Measurements from ENCODE around the gene C4orf50.

The C4orf50 gene

DNA sequence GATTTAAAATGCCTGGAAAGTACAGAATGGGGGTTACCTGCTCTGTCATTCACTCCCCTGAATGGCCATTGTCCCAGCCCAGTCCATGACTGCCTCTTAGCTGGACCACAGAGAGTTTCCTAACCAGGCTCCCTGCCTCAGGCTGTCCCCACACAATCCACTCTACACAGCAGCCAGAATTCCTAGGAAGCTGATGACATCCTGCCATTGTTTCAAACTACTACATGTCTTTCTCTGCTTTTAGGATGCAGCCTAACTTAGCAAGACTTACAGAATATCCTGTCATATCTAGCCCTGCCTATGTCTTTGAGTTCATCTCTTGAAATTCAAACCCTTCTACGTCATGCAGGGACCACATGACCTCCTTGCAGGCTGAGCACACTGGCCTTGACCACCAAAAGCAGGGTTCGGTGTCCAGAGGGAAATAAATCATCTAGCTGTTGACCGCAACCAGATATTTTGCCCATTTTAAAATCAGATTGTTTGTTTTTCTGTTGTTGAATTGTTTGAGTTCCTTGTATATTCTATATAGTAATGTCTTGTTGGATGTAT is 109.3 kb downstream of the C4orf50 start:
- DNase-seq = no peak
- no peak overlapping the region for H2AFZ ChIP-seq (ENCODE audit: low read depth, low read length)
- peaks cover 3% of the 10 kb centered on the region for H3K27me3 ChIP-seq (ENCODE audit: insufficient read depth, low read length, poor library complexity)
- H3K4me3 ChIP-seq (ENCODE audit: low read depth in 1 of 2, low read length in 2 of 2) = no peak overlapping the region
- no peaks in the 10 kb centered on the region for H3K36me3 ChIP-seq (ENCODE audit: insufficient read depth, low read length)
- H3K4me1 ChIP-seq (ENCODE audit: insufficient read depth, low read length) = no peaks in the 10 kb centered on the region
- no peak for ATAC-seq (ENCODE audit: insufficient read depth, low read depth)
- H4K20me1 ChIP-seq (ENCODE audit: insufficient read depth, low read length) = no peaks in the 10 kb centered on the region
- no peak overlapping the region for H3K9ac ChIP-seq (ENCODE audit: low read depth, low read length)
- H3K9me3 ChIP-seq (ENCODE audit: insufficient read depth, low read length, severe bottlenecking) = no peaks in the 10 kb centered on the region
- TF ChIP-seq EZH2 (IDR thresholded peaks at IDR 0.05; ENCODE audit: borderline replicate concordance, low read depth, low read length, severe bottlenecking) = no peak
- TF ChIP-seq, protein P1, sequence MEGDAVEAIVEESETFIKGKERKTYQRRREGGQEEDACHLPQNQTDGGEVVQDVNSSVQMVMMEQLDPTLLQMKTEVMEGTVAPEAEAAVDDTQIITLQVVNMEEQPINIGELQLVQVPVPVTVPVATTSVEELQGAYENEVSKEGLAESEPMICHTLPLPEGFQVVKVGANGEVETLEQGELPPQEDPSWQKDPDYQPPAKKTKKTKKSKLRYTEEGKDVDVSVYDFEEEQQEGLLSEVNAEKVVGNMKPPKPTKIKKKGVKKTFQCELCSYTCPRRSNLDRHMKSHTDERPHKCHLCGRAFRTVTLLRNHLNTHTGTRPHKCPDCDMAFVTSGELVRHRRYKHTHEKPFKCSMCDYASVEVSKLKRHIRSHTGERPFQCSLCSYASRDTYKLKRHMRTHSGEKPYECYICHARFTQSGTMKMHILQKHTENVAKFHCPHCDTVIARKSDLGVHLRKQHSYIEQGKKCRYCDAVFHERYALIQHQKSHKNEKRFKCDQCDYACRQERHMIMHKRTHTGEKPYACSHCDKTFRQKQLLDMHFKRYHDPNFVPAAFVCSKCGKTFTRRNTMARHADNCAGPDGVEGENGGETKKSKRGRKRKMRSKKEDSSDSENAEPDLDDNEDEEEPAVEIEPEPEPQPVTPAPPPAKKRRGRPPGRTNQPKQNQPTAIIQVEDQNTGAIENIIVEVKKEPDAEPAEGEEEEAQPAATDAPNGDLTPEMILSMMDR (IDR thresholded peaks at IDR 0.05; ENCODE audit: borderline replicate concordance, extremely low read depth, low read length, poor library complexity, severe bottlenecking) = no peak
- H3K79me2 ChIP-seq (ENCODE audit: insufficient read depth, low read length) = no peaks in the 10 kb centered on the region
- H3K4me2 ChIP-seq (ENCODE audit: insufficient read depth, low read length) = no peak overlapping the region
- no peak overlapping the region for H3K27ac ChIP-seq (ENCODE audit: low read length)

DNA sequence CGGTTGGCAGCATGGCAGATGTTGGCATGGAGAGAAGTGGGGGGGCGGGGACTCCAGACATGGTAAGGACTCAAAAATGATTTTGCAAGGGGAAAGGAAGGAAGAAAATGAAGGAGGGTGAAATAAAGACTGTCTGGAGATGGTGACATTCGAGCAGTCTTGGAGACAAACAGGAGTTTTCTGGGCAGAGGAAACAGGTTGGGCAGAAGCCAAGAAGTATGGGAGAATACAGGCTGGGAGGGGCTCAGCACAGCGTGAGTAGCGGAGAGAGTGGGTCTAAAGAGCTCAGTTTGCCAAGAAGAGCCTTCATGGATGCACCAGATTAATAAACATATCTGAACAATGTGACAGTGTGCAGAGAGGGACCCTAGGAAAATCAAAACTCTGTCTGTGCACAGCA is 112.0 kb downstream of the C4orf50 start:
- no peaks in the 10 kb centered on the region for H3K4me1 ChIP-seq (ENCODE audit: insufficient read depth, low read length)
- H3K79me2 ChIP-seq (ENCODE audit: insufficient read depth, low read length) = no peaks in the 10 kb centered on the region
- H3K27me3 ChIP-seq (ENCODE audit: insufficient read depth, low read length, poor library complexity) = peaks cover 5% of the 10 kb centered on the region

DNA sequence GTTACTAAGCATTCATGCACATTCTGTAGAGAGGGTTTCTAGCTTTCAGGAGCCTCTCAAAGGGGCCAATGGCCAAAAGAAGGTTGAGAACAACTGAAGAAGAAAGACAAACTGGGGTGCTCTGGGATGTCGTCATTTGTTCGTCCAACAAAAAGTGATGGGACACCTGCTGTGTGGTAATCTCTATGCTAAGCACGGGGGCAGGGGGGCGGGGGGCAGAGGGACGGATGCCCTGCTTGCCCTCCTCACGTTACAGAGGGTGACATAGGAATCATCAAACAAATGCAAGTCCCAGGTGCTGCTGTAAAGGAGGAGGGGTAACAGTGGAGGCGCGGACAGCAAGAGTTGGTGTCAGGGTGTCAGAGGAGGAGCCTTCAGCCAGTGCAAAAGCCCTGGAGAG is 112.5 kb downstream of the C4orf50 start:
- TF ChIP-seq EZH2 (IDR thresholded peaks at IDR 0.05; ENCODE audit: borderline replicate concordance, low read depth, low read length, severe bottlenecking) = no peak
- TF ChIP-seq, protein P1 (IDR thresholded peaks at IDR 0.05; ENCODE audit: borderline replicate concordance, extremely low read depth, low read length, poor library complexity, severe bottlenecking) = no peak
- H2AFZ ChIP-seq (ENCODE audit: low read depth, low read length) = no peak overlapping the region
- H3K4me1 ChIP-seq (ENCODE audit: insufficient read depth, low read length) = no peaks in the 10 kb centered on the region
- H3K27me3 ChIP-seq (ENCODE audit: insufficient read depth, low read length, poor library complexity) = peaks cover 5% of the 10 kb centered on the region
- no peaks in the 10 kb centered on the region for H4K20me1 ChIP-seq (ENCODE audit: insufficient read depth, low read length)
- H3K4me2 ChIP-seq (ENCODE audit: insufficient read depth, low read length) = no peak overlapping the region
- no peaks in the 10 kb centered on the region for H3K36me3 ChIP-seq (ENCODE audit: insufficient read depth, low read length)
- no peak overlapping the region for H3K27ac ChIP-seq (ENCODE audit: low read length)
- H3K4me3 ChIP-seq (ENCODE audit: low read depth in 1 of 2, low read length in 2 of 2) = no peak overlapping the region
- ATAC-seq (ENCODE audit: insufficient read depth, low read depth) = no peak
- no peaks in the 10 kb centered on the region for H3K79me2 ChIP-seq (ENCODE audit: insufficient read depth, low read length)
- no peaks in the 10 kb centered on the region for H3K9me3 ChIP-seq (ENCODE audit: insufficient read depth, low read length, severe bottlenecking)
- no peak overlapping the region for H3K9ac ChIP-seq (ENCODE audit: low read depth, low read length)
- DNase-seq = no peak

More for the DNA sequence above, 112.0 kb downstream of the C4orf50 start:
- H3K27ac ChIP-seq (ENCODE audit: low read length) = no peak overlapping the region
- H3K9ac ChIP-seq (ENCODE audit: low read depth, low read length) = no peak overlapping the region
- H3K36me3 ChIP-seq (ENCODE audit: insufficient read depth, low read length) = no peaks in the 10 kb centered on the region
- no peak overlapping the region for H2AFZ ChIP-seq (ENCODE audit: low read depth, low read length)
- TF ChIP-seq, protein P1 (IDR thresholded peaks at IDR 0.05; ENCODE audit: borderline replicate concordance, extremely low read depth, low read length, poor library complexity, severe bottlenecking) = no peak
- TF ChIP-seq EZH2 (IDR thresholded peaks at IDR 0.05; ENCODE audit: borderline replicate concordance, low read depth, low read length, severe bottlenecking) = no peak
- DNase-seq (no peak), ATAC-seq (ENCODE audit: insufficient read depth, low read depth) (no peak)
- no peak overlapping the region for H3K4me2 ChIP-seq (ENCODE audit: insufficient read depth, low read length)
- H3K4me3 ChIP-seq (ENCODE audit: low read depth in 1 of 2, low read length in 2 of 2) = no peak overlapping the region
- no peaks in the 10 kb centered on the region for H4K20me1 ChIP-seq (ENCODE audit: insufficient read depth, low read length)
- H3K9me3 ChIP-seq (ENCODE audit: insufficient read depth, low read length, severe bottlenecking) = no peaks in the 10 kb centered on the region

Data from DND-41 (cell line).